T-helper 22 cell (primary cell): ENCODE results near the gene FGD2.

Source experiments
- DNase-seq: peaks from one replicate; pipeline ENCODE4 v3.0.0-alpha.2; 2020; ENCODE audit warnings: low read depth

The FGD2 gene

DNA sequence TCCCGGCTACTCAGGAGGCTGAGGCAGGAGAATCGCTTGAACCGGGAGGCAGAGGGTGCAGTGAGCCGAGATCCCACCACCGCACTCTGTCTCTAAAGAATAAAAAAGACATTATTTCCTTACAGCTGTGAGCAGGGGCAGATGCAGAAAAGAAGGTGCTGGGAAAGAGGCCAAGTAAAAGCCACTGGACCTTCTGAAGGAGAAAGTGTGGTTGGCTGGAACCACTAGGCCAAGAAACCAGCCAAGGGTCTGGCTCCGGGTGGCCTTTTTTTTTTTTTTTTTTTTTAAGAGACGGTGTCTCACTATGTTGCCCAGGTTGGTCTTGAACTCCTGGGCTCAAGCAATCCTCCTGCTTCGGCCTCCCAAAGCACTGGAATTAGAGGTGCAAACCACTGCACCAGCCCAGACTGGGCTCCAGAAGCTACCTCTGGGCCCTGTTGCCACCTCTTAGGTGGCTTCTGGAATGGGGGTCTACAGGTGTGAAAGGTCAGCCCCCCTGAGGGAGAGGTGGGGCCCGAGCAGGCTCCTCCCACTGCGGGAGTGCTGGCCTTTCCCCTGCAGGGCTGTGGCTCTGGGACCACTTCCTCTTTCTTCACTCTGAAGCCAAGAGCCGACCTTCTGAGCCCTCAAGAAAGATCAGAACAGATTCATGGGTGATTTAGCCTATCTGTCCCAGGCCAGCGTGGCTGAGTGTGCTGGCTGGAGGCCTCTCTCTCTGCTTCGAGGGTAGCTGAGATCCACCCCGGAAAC, at the start of gene FGD2:
FGD2 (plus strand) TSS at position 595 of the 750 bp plus-strand sequence. CDS start 163 bp downstream, outside the sequence.
- no peak for DNase-seq

DNA sequence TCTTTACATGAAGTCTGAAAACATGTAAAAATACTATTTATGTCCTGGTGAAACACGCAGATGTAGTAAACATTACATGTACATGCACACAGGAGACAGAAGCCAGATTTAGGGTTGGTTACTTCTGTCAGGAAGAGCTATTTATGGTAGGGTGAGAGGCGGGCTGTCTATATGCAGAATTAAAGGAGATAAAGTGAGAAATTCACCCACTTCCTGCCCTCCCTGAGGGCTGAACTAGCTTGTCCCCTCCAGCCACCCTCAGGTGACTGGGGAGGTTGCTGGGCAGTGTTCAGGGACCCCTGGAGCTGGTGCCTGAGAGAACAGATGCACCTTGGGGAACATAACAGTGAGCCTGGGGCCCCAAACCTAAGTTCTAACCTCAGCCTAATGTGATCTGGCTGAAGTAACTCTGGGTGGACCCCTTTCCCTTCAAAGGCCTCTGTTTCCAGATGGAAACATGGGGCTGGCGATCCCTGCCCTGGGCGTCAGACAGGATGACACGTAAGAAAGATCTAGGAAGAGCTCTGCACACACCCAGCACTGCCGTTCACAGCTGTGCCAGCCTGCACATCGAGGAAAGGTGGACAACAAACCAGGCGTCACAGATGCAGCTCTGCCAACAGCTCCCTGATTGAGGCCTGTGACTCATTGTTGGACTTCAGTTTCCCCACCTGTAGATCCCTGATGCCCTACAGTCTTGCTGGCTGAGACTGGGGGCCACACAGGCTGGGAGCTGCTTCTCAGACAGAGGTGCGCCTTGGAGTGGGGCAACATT, 49.6 kb upstream of the FGD2 start:
- no peak for DNase-seq

DNA sequence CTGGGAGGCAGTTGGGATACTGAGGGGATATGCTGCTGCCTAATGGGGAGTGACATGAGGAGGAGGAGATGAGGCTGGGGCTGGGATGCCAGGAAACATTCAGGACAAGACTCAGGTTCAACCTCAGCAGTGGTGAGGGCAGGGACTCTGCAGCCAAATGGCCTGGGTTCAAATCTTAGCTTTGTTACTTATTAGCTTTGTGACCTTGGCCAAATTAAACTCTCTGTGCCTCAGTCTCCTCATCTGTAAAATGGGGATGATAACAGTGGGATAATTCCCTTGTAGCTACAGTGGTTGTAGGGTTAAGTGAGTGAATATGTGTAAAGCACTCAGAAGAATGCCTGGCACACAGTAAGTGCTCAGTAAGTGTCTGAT, 49.0 kb upstream of the FGD2 start:
- DNase-seq, result no peak

- no peak for DNase-seq
Measured at GRCh38 chr6:36957773-36958271, 47.6 kb upstream of the FGD2 start.

GRCh38 chr6:36958775-36959554, 46.5 kb upstream of the FGD2 start:
- DNase-seq, result no peak

- no peak for DNase-seq
Measured at GRCh38 chr6:36959555-36960250, 45.8 kb upstream of the FGD2 start.

DNA sequence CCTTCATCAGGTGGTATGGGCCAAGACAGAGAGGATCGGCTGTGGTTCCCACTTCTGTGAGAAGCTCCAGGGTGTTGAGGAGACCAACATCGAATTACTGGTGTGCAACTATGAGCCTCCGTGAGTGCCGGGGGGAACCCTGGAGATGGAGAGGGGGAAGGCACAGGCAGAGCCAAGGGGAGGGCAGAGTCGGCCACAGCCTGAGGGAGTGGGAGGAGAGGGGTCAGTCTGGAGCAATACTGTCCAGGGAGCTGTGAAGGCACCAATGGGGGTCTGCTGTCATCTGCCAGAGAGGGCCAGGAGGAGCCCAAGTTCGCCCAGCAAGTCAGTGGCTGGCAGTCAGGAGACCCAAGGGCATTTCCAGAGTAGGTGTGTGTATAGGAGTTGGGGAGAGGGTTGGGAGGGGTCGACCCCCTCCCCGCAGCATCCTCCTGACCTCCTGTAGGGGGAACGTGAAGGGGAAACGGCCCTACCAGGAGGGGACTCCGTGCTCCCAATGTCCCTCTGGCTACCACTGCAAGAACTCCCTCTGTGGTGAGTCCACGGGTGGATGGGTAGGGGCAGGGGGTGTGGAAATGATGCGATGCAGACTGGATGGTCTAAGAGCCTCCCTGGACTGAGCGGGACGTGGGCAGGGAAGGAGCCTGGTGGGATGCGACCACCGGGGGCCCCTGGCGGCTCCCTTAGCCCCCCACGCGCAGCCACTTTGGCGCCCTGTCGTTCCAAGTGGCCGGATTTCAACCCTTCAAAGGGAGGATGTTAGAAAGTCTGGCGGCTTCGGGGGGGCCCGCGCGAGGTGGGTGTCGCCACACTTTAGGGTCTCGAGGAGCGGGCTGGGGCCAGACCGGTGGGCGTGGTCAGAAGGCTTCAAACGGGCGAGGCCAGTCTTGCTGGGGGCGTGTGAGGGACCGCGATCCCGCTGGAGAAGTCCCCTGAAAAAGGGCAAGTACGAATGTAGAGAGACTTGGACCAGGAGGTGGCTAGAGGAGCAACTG, 43.7 kb upstream of the FGD2 start:
- no peak for DNase-seq

DNA sequence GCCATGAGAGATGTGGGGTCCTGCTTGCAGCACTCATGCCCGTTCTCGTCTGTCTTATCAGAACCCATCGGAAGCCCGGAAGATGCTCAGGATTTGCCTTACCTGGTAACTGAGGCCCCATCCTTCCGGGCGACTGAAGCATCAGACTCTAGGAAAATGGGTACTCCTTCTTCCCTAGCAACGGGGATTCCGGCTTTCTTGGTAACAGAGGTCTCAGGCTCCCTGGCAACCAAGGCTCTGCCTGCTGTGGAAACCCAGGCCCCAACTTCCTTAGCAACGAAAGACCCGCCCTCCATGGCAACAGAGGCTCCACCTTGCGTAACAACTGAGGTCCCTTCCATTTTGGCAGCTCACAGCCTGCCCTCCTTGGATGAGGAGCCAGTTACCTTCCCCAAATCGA, 42.6 kb upstream of the FGD2 start:
- DNase-seq, result peak; percentile 76

DNA sequence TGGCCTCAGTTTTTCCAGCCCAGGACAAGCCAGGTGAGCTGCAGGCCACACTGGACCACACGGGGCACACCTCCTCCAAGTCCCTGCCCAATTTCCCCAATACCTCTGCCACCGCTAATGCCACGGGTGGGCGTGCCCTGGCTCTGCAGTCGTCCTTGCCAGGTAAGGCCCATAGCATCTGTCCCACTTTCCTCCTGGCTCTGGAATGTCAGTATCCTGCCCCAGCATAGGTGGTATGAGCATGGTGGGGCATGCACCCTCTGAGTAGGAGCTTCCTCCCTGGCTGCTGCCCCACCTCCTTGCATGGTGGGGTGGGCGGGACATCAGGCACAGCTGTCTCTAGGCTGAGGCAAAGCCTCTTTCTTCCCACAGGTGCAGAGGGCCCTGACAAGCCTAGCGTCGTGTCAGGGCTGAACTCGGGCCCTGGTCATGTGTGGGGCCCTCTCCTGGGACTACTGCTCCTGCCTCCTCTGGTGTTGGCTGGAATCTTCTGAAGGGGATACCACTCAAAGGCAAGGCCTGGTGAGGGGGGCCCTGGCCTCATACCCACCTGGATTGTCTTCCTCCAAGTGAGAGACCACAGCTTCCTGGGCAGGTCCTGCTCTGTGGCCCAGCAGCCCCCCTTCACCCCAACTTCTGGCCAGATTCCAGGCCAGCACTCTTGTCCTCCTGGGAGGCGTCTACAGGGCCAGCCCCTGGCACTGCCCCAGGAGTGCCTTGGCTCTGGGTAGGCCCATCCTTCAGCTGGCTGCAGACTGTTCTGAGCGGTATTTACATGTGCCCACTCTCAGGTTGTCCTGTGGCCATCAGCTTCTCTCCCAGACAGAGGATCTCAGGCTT, 41.8 kb upstream of the FGD2 start:
- no peak for DNase-seq

DNA sequence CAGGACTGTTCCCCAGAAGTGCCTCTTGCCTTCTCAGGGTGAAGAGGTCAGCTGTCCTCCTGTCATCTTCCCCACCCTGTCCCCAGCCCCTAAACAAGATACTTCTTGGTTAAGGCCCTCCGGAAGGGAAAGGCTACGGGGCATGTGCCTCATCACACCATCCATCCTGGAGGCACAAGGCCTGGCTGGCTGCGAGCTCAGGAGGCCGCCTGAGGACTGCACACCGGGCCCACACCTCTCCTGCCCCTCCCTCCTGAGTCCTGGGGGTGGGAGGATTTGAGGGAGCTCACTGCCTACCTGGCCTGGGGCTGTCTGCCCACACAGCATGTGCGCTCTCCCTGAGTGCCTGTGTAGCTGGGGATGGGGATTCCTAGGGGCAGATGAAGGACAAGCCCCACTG, 41.1 kb upstream of the FGD2 start:
- DNase-seq, result no peak

DNA sequence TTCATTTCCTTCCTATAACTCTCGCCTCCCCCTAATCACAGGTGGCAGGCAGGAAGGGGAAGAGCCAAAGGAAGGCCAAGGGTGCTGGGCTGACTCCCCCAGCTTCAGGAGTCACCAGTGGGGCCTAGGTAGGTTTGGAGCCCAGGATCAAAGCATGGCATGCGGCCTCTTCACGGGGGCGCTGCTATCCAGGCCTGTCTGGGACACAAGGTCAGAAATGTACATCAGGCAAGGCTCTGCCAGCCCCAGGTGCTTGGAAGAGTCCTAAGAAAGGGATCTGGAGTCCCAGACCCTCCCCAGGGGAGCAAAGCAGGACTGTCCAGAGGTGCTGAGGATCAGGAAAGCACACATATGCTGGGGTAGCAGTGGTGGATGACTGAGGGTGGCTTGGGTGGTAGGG, 40.5 kb upstream of the FGD2 start:
- DNase-seq, result no peak

- DNase-seq, result no peak
Measured at GRCh38 chr6:36967301-36967700, 38.2 kb upstream of the FGD2 start.

- DNase-seq, result no peak
Measured at GRCh38 chr6:36967757-36968156, 37.7 kb upstream of the FGD2 start.

- DNase-seq, result no peak
Measured at GRCh38 chr6:36968266-36968977, 37.0 kb upstream of the FGD2 start.

- DNase-seq, result no peak
Measured at GRCh38 chr6:36969240-36969691, 36.2 kb upstream of the FGD2 start.

- DNase-seq, result no peak
Measured at GRCh38 chr6:36969988-36970891, 35.2 kb upstream of the FGD2 start.

DNA sequence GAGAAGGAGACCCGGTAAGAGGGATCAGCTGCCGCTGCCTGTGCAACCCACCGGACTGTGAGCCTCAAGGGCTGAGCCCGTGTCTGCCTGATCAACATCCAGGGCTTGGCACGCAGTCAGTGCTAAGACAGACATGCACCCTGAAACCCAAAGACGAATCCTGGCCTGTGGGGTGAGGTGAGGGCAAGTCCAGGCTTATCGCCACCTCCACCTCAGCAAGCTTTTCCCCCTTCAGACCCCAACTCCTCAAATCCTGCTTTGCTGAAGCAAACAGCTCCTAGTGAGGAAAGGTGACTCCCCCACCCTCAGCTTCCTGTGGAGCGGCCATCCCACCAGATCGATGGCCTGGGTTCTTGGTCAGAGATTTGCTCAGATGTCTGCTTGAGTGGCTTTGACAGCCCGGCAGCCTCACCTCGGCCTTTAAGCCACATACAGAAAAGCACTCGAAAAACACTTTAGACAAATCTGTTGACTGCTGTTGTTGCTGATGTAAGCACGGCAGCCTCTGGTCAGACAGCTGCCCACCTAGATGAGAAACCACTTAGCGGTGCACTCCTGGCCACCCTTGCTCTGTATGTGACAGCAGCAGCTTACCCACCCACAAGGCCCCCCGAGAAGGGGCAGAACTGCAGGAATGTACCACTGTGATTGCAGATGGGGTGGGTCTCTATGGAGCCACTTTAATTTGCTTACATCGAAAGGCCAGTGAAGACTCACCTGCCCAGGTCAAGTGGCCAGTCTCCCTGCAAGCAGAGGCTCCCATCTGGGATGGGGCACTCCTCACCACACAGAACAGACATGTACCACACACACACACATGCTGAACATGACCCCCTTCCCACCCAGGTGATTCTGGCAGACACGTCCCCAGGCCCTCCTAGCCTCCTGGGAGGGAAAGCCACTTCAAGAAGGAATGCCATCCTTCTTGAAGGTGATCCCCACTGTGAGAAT, 34.3 kb upstream of the FGD2 start:
- no peak for DNase-seq
